Muscle of back (tissue), 11 donors: ENCODE data around the gene COMT. TPM values are rescaled to one million over a fixed set of nuclear protein-coding genes. Genes with fewer than 3 reads are reported as not detected.

Source experiments
- DNase-seq, 3 donors: peaks; one replicate each; pipeline versions ENCODE4 v3.0.0 to v3.0.0-alpha.2; 2013
- polyA plus RNA-seq, 10 donors: library from polyadenylated mRNA; unstranded; fragments of 120-200 nt; gene quantifications; one replicate each; pipeline ENCODE4 v1.2.1, GENCODE V29; 2013; ENCODE audit not compliant: insufficient read length in 10 of 10

Gene COMT
- polyA plus RNA-seq, 10 donors: 56.2 to 83.9 (median 69.6) TPM

GRCh38 chr22:19979712-19980493 lies 38.3 kb downstream of the COMT start:
- DNase-seq: no peak

GRCh38 chr22:19980766-19981165 lies 39.2 kb downstream of the COMT start:
- DNase-seq: no peak

- DNase-seq: no peak
Observed at GRCh38 chr22:19981171-19981960, 39.8 kb downstream of the COMT start.

- no peak for DNase-seq
Observed at GRCh38 chr22:19981961-19982920, 40.7 kb downstream of the COMT start.

- peak in 1 of 3 donors; percentile 66 for DNase-seq
Observed at GRCh38 chr22:19982991-19983578, 41.5 kb downstream of the COMT start.

GRCh38 chr22:19983741-19984140 lies 42.2 kb downstream of the COMT start:
- DNase-seq: no peak

- DNase-seq: peak in 2 of 3 donors; percentile 51 to 72
Observed at GRCh38 chr22:19984201-19984753, 42.7 kb downstream of the COMT start.

GRCh38 chr22:19984851-19985811 lies 43.6 kb downstream of the COMT start:
- no peak for DNase-seq

- no peak for DNase-seq
Observed at GRCh38 chr22:19986011-19986409, 44.4 kb downstream of the COMT start.

- peak in 2 of 3 donors; percentile 78 to 90 for DNase-seq
Observed at GRCh38 chr22:19986410-19987341, 45.1 kb downstream of the COMT start.

GRCh38 chr22:19987394-19988306 lies 46.1 kb downstream of the COMT start:
- peak in 1 of 3 donors; percentile 68 for DNase-seq

- no peak for DNase-seq
Observed at GRCh38 chr22:19988331-19988808, 46.8 kb downstream of the COMT start.

GRCh38 chr22:19988965-19989724 lies 47.6 kb downstream of the COMT start:
- DNase-seq: no peak

GRCh38 chr22:19989725-19990067 lies 48.1 kb downstream of the COMT start:
- no peak for DNase-seq

GRCh38 chr22:19990188-19990587 lies 48.6 kb downstream of the COMT start:
- DNase-seq: no peak

- no peak for DNase-seq
Observed at GRCh38 chr22:19990609-19991394, 49.2 kb downstream of the COMT start.
